Kidney tubule cell (primary cell): ENCODE measurements around the gene SIL1.
"Not testable (repeated sequence)": the region's sequence is repeated elsewhere in the genome, so short reads cannot be mapped to it uniquely, and the experiment has no call there.

Source experiments
- DNase-seq: peaks from one replicate; pipeline ENCODE4 v3.0.0-alpha.2; 2018; ENCODE audit warnings: low spot score

SIL1 gene

DNA sequence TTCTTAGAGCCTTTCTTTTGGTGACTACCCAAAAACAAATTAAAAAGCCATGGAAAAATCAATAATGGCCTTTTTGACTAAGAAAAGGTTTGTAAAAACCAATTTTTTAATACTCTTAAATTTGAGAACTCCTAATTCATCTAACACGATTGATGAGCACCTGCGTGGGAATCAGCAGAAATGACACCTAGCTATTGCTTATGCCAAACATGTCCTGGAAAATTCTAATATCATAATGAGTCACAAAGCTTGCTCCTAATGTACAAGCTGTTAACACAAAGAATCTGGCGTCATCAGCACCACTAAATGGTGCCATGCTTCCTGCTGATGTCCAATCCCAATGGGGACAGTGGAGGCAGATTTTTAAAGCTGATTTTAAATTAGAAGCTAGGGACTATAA is 176.8 kb downstream of the SIL1 start:
- DNase-seq: no peak

- DNase-seq: no peak
Measured at GRCh38 chr5:139019880-139020279, 178.3 kb downstream of the SIL1 start.

DNA sequence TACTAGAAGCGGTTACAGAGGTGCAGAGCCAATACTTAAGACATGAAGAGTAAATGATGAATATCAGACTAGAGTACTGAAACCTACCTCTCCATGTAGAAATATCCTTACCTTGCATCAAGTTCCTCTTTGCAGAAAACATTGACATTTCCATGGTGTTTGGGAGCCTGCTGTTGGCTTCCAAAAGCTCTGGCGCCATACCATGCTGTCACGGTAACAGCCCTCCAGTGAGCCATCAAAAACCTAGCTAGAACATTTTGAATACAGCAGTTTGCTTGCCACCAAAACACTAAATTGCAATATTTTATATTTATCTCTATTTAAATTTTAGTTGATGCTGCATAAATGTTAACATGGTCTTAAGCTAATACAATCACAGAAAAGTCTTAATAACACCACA is 179.0 kb downstream of the SIL1 start:
- no peak for DNase-seq

DNA sequence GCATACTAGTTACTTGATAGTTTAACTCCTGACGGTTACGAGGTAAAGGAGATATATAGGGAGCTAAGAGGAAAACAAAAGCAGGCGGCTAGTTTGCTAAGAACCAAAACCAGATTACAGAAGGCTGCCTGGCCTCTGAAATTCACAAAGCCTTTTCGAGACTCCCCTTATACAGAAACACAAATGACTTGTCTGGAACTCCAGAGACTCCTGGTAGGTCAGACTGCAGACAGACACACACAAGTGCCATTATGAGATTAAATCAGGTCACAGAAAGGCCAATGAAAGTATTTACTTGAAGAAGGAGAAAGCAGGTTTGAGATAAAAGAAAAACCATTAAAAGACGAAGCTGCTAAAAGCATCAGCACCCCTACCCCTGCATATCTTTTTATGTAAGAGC is 180.5 kb downstream of the SIL1 start:
- no peak for DNase-seq

- DNase-seq: peak; percentile 3
Measured at GRCh38 chr5:139016186-139016585, 182.0 kb downstream of the SIL1 start.

DNA sequence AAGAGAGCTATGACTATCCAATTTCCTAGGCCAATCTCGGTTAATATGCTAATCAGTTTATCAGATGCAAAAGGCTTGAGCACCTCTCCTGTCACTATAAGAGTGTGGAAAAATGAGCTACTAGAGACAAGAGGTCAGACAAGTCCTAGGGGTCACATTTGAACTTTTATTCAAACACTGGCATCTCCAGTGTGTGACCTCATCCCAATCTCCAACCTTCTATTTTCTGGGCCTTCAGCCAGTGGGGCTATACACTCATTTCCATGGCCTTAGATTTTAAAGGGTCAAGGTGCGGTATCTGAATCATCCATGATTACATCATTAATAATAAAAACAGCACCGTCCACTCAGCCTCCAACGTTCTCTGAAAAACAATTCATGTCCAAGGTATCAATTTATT is 183.4 kb downstream of the SIL1 start:
- DNase-seq: peak; percentile 73

DNA sequence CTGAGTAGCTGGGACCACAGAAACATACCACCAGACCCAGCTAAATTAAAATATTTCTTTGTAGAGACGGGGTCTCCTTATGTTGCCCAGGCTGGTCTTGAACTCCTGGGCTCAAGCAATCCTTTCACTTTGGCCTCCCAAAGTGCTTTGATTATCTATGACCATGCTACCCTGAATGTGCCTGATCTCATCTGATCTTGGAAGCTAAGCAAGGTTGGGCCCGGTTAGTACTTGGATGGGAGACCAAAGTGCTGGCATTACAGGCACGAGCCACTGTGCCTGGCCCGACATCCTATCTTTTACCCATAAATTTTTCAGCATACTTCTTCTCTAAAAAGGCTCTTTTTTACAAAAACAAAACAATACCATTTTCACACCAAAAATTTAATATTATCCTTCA is 186.0 kb downstream of the SIL1 start:
- DNase-seq: no peak

DNA sequence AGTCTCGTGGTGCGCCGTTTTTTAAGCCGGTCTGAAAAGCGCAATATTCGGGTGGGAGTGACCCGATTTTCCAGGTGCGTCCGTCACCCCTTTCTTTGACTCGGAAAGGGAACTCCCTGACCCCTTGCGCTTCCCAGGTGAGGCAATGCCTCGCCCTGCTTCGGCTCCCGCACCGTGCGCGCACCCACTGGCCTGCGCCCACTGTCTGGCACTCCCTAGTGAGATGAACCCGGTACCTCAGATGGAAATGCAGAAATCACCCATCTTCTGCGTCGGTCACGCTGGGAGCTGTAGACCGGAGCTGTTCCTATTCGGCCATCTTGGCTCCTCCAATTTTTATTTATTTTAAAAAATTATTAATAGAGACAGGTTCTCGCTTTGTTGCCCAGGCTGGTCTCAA is 187.0 kb downstream of the SIL1 start:
- not testable (repeated sequence) for DNase-seq

DNA sequence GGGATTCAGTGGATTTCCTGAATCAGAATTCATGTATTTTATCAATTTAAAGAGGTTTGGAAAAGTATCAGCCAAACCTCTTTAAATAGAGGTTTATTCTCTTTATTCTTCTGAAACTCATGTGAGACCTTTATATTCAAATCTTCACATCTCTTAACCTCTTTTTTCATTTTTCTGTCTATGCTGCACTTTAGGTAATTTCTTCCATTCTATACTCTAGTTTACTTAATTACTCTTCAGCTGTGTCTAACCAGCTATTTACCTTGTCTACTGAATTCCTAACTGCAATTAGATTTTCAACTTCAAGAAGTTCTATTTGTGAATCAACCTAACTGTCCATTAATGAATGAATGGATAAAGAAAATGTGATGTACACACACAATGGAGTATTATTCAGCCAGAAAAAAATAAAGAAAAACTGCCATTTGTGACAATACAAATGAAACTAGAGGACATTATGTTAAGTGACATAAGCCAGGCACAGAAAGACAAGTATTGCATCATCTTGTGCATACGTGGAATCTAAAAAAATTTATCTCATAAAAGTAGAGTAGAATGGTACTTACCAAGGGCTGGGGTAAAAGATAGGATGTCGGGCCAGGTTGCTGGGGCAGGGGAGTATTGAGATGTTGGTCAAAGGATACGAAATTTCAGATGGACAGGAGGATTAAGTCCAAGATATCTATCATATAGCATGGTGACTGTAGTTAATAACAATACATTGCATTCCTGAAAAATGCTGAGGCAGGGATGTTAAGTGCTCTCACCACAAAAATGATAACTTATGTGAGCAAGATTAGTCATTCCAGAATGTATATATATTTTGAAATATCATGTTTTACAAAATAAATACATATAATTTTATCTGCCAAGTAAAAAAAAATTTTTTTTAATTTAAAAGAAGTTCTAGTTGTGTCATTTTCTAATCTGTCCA is 193.5 kb downstream of the SIL1 start:
- no peak for DNase-seq

GRCh38 chr5:138999674-139000073 is 198.5 kb downstream of the SIL1 start:
- DNase-seq: no peak

- no peak for DNase-seq
Measured at GRCh38 chr5:138998521-138998920, 199.6 kb downstream of the SIL1 start.

- no peak for DNase-seq
Measured at GRCh38 chr5:138996120-138996519, 202.0 kb downstream of the SIL1 start.

DNA sequence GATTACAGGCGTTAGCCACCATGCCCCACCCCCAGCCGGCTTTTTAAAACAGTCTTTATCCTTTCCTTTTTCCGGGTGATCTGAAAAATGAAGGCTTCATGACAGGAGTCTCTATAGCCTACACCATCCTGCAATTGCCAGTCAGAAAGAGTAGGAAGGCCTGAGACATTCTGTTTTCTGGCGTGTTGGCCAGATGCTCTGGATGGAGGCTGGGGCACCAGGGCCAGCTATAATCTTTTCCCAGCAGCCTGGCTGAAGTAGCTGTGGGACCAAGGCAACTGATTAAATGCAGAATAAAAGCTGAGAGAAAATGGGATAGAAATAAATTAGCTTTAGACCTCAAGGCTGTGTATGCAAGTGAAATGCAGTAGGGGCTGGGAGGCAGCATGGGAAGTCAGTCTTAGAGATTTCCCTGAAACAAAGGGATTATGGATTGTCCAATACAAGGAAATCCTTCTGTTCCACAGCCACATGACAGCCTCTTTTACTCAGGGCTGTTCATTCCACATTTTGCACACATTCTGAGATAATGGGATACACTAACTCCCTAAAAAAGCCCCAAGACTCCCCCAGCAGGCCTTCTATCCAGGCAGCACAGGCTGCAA is 207.1 kb downstream of the SIL1 start:
- no peak for DNase-seq

- no peak for DNase-seq
Measured at GRCh38 chr5:138989720-138990119, 208.4 kb downstream of the SIL1 start.

GRCh38 chr5:138986186-138986800 is 211.9 kb downstream of the SIL1 start:
- no peak for DNase-seq

GRCh38 chr5:138985683-138986082 is 212.5 kb downstream of the SIL1 start:
- DNase-seq: no peak

GRCh38 chr5:138985256-138985655 is 212.9 kb downstream of the SIL1 start:
- peak; percentile 84 for DNase-seq

DNA sequence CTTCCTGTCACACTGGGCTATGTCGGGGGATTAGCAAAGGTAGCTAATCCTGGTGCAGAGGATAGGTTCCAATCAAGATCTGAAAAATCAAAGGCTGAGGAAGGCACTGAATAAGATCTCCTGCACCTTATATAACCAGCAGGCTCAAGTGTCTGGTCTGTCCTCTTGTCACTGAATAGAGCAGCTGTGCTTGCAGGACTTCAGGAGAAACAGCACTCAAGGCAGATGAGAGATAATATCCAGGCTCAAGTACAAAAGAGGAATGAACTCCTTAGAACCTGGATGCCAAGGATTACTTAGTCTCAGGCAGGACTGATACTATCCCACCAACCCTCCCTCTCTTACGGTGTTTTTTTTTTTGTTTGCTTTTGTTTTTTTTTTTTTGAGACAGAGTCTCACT is 214.2 kb downstream of the SIL1 start:
- no peak for DNase-seq

GRCh38 chr5:138981586-138981985 is 216.6 kb downstream of the SIL1 start:
- DNase-seq: peak; percentile 28

DNA sequence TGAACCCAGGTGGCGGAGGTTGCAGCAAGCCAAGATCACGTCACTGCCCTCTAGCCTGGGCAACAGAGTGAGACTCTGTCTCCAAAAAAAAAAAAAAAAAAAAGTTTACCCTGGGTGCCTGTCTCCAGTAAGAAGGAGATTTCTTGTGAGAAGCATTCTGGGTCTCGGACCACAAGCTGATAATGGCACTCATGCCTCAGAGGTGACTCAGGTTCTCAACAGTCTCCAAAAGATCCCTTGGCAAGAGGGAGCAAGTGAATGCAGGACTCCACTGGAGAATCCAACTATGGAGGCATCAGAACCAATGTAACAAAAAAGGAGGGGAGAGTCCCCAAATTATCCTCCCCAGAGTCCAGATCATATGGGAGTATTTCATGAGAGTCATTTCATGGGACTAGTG is 217.0 kb downstream of the SIL1 start:
- peak; percentile 35 for DNase-seq

- DNase-seq: no peak
Measured at GRCh38 chr5:138980441-138980840, 217.7 kb downstream of the SIL1 start.

DNA sequence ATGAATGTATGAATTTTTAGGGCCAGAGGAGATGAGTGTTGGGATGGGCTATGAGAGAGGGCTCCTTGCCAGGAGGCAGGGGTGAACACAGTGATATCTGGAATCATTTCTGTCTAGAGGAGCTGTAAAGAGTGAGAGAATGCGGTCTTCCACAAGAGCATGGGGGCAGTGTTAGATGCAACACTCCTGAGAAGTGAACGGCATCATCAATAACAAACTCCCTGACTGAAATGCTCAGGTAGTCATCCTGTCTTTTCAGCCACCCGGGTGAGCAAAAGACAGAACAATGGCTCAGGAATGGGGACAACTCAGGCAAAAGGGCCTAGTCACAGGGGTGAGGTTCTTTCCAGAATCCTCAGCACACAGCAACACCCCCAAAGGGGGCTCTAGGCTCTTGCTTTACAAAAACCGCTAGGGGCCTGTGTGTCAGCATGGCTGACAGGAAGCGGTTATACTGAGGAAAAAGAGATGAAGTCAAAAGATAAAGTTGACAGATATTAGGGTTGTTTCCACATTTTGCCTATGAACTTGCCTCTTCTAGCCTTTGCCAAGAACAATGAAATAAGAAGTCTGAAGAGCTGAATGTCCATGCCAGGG is 218.4 kb downstream of the SIL1 start:
- DNase-seq: no peak

DNA sequence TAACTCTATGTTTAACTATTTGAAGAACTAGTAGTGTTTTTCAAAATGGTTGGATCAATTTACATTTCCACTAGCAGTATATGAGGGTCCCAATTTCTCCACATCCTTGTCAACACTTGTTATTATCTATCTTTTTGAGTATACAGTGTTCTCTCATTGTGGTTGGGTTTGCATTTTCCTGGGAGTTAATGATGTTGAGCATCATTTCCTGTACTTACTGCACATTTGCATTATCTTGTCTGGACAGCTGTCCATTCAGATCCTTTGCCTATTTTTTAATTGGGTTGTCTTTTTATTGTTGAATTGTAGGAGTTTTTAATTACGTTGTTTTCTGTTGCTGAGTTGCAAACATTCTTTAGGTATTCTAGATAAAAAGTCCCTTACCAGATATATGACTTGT is 219.6 kb downstream of the SIL1 start:
- DNase-seq: no peak
